Peyer's patch (tissue), 4 donors: Measurements from ENCODE around the gene PRMT2.
"Not testable (repeated sequence)": the region's sequence is repeated elsewhere in the genome, so short reads cannot be mapped to it uniquely, and the experiment has no call there.

Source experiments
- CTCF ChIP-seq, 6 experiments: fragments of 450-650 bp in 4 of 6; fragments of 200-600 bp in 2 of 6; sonication (generic) in 1 of 6; IDR thresholded peaks; one replicate each; pipeline ENCODE4 v1.5.1; 2017 to 2019; ENCODE audit warnings: antibody characterized with exemption in 6 of 6, mild to moderate bottlenecking in 3 of 6, moderate library complexity in 1 of 6
- POLR2A ChIP-seq, 2 donors: fragments of 450-650 bp; IDR thresholded peaks; one replicate each; pipeline ENCODE4 v1.5.1; 2017; ENCODE audit warnings: antibody characterized with exemption in 2 of 2, mild to moderate bottlenecking in 2 of 2, moderate library complexity in 2 of 2

- TF ChIP-seq CTCF, POLR2A (IDR thresholded peaks at IDR 0.05): not testable (repeated sequence)
These were observed 63.6 kb downstream of the PRMT2 start for GRCh38 chr21:46699104-46699503.
